Esophagus muscularis mucosa (tissue), 4 donors: Measurements from ENCODE around the gene COL5A1. TPM values are rescaled to one million over a fixed set of nuclear protein-coding genes. Genes with fewer than 3 reads are reported as not detected.
A peak's percentile ranks its signal among the peaks of the same experiment; 100 is the strongest.

ENCODE experiments used
- DNase-seq: peaks from one replicate; pipeline ENCODE4 v3.0.0-alpha.2; 2017; ENCODE audit errors: extremely low spot score
- H3K27ac ChIP-seq, 4 donors: fragments of 200-600 bp; sonication (generic); replicated peaks in 1 of 4; 1 replicate in 3 of 4; 2 replicates in 1 of 4; pipeline ENCODE4 v1.5.1; 2016 to 2019; ENCODE audit warnings: mild to moderate bottlenecking in 1 of 4
- H3K27me3 ChIP-seq, 4 donors: fragments of 200-600 bp; sonication (generic); one replicate each; pipeline versions ENCODE4 v1.5.1 to v1.6.0; 2016 to 2019
- H3K36me3 ChIP-seq, 4 donors: fragments of 200-600 bp; sonication (generic); one replicate each; pipeline ENCODE4 v1.5.1; 2016 to 2019
- H3K4me1 ChIP-seq, 4 donors: fragments of 200-600 bp; sonication (generic); one replicate each; pipeline ENCODE4 v1.5.1; 2016 to 2019
- H3K4me3 ChIP-seq, 4 donors: fragments of 200-600 bp; sonication (generic); 1 replicate in 2 of 4; 2 replicates in 2 of 4; pipeline ENCODE4 v1.5.1; 2016 to 2019; ENCODE audit warnings: mild to moderate bottlenecking in 4 of 4, moderate library complexity in 1 of 4
- H3K9me3 ChIP-seq, 4 donors: fragments of 200-600 bp; sonication (generic); 1 replicate in 3 of 4; 2 replicates in 1 of 4; pipeline ENCODE4 v1.5.1; 2016 to 2019
- CTCF ChIP-seq, 3 experiments: fragments of 200-600 bp in 2 of 3; fragments of 450-650 bp in 1 of 3; sonication (generic) in 2 of 3; IDR thresholded peaks; one replicate each; pipeline ENCODE4 v1.5.1; 2017 to 2019; ENCODE audit warnings: antibody characterized with exemption in 3 of 3, mild to moderate bottlenecking in 2 of 3, moderate library complexity in 1 of 3
- EP300 ChIP-seq: sonication (generic); formaldehyde crosslinking; IDR thresholded peaks from one replicate; pipeline ENCODE4 v1.6.1; 2017; ENCODE audit warnings: antibody characterized with exemption
- POLR2A ChIP-seq: fragments of 450-650 bp; IDR thresholded peaks from one replicate; pipeline ENCODE4 v1.6.1; 2017; ENCODE audit warnings: antibody characterized with exemption, moderate library complexity, mild to moderate bottlenecking, low read depth
- POLR2AphosphoS5 ChIP-seq, 2 donors: sonication (generic); formaldehyde crosslinking; IDR thresholded peaks; one replicate each; pipeline ENCODE4 v1.6.1; 2017; ENCODE audit warnings: antibody characterized with exemption in 2 of 2
- WGBS: methylation state at CpG from one replicate; pipeline ENCODE4 v1.1.5; 2018; 5-methylcytosine and 5-hydroxymethylcytosine counted together
- intact Hi-C: fragments of 100-400 bp; cut with DNase I; formaldehyde crosslinking; loops from one replicate; pipeline ENCODE4 v1.15.1; 2023
- total RNA-seq, 4 donors: library from RNA; depleted of rRNA; stranded (reverse); fragments of >200 nt; gene quantifications; one replicate each; pipeline versions ENCODE4 v1.1.0 to v1.2.1, GENCODE V29; 2016

The COL5A1 gene
- total RNA-seq, 4 donors from 2014 or later, result 36.0 to 89.5 (median 56.4) TPM

GRCh38 chr9:134869554-134870300, 228.1 kb downstream of the COL5A1 start:
- DNase-seq, result no peak
- H3K27ac ChIP-seq, result no peak overlapping the region
- no peak for TF ChIP-seq EP300
- no peak for TF ChIP-seq POLR2A
- no peak for TF ChIP-seq CTCF (IDR thresholded peaks at IDR 0.05)
- no peak for TF ChIP-seq POLR2AphosphoS5 (IDR thresholded peaks at IDR 0.05)
- intact Hi-C loops, result no loop called here
- H3K4me3 ChIP-seq, result no peak overlapping the region
- H3K27me3 ChIP-seq, result peaks cover 0 to 56% (median 1%) of the 10 kb centered on the region in 4 donors
- WGBS, result 89% methylated on average over 8 of the region's 17 CpGs
- peaks cover 0 to 11% (median 9%) of the 10 kb centered on the region in 4 donors for H3K4me1 ChIP-seq
- no peaks in the 10 kb centered on the region for H3K9me3 ChIP-seq
- no peaks in the 10 kb centered on the region for H3K36me3 ChIP-seq

- WGBS, result 90% methylated on average over 3 of the region's 11 CpGs
These were observed 228.7 kb downstream of the COL5A1 start for GRCh38 chr9:134870301-134870694.

GRCh38 chr9:134870746-134871662, 229.4 kb downstream of the COL5A1 start:
- H3K36me3 ChIP-seq, result no peaks in the 10 kb centered on the region
- H3K27me3 ChIP-seq, result peaks cover 0 to 51% (median 1%) of the 10 kb centered on the region in 4 donors
- TF ChIP-seq EP300 (no peak), CTCF (IDR thresholded peaks at IDR 0.05) (no peak), POLR2A (no peak), POLR2AphosphoS5 (IDR thresholded peaks at IDR 0.05) (no peak)
- intact Hi-C loops, result no loop called here
- peaks cover 0 to 11% (median 9%) of the 10 kb centered on the region in 4 donors for H3K4me1 ChIP-seq
- 69% methylated on average over 21 of the region's 30 CpGs for WGBS
- no peak for DNase-seq
- peak overlapping the region; percentile 18 to 40 (median 36) for H3K27ac ChIP-seq
- H3K4me3 ChIP-seq, result no peak overlapping the region
- H3K9me3 ChIP-seq, result no peaks in the 10 kb centered on the region

More at GRCh38 chr9:134870301-134870694, 228.7 kb downstream of the COL5A1 start:
- Histone ChIP-seq H3K9me3 (no peaks in the 10 kb centered on the region), H3K4me1 (peaks cover 0 to 11% (median 9%) of the 10 kb centered on the region in 4 donors), H3K36me3 (no peaks in the 10 kb centered on the region), H3K4me3 (no peak overlapping the region), H3K27me3 (peaks cover 0 to 51% (median 1%) of the 10 kb centered on the region in 4 donors), H3K27ac (no peak overlapping the region)
- no peak for DNase-seq
- intact Hi-C loops, result no loop called here
- TF ChIP-seq POLR2AphosphoS5 (IDR thresholded peaks at IDR 0.05), result no peak
- no peak for TF ChIP-seq EP300
- TF ChIP-seq POLR2A, result no peak
- no peak for TF ChIP-seq CTCF (IDR thresholded peaks at IDR 0.05)

- WGBS, result 21% methylated on average over 16 of the region's 16 CpGs
- intact Hi-C loops, result no loop called here
These were observed 230.2 kb downstream of the COL5A1 start for GRCh38 chr9:134871697-134872340.

More at GRCh38 chr9:134871697-134872340, 230.2 kb downstream of the COL5A1 start:
- H3K9me3 ChIP-seq, result no peaks in the 10 kb centered on the region
- no peak for DNase-seq
- H3K4me1 ChIP-seq, result peaks cover 0 to 11% (median 9%) of the 10 kb centered on the region in 4 donors
- peak overlapping the region; percentile 18 to 40 (median 36) for H3K27ac ChIP-seq
- H3K4me3 ChIP-seq, result no peak overlapping the region
- peaks cover 0 to 51% (median 1%) of the 10 kb centered on the region in 4 donors for H3K27me3 ChIP-seq
- H3K36me3 ChIP-seq, result no peaks in the 10 kb centered on the region
- TF ChIP-seq POLR2AphosphoS5 (IDR thresholded peaks at IDR 0.05) (peak; percentile 50 to 61), EP300 (no peak)
